Melanocyte of skin (primary cell): ENCODE results near the gene TMEM100. TPM values are rescaled to one million over a fixed set of nuclear protein-coding genes. Genes with fewer than 3 reads are reported as not detected.

Source experiments
- total RNA-seq, 2 donors: library from RNA; depleted of rRNA; stranded (reverse); fragments of >200 nt; gene quantifications; 2 replicates each; pipeline ENCODE4 v1.2.3, GENCODE V29; 2012

The TMEM100 gene
- under 1 TPM in 1 of 2 donors, not detected in 1; under 0.01 TPM for total RNA-seq

GRCh38 chr17:55722742-55723487, at the start of gene TMEM100:
TMEM100 (minus strand) TSS chr17:55722864; CDS start chr17:55721070, 1,794 bp downstream.

GRCh38 chr17:55750750-55751657, 28.3 kb upstream of the TMEM100 start, which contains the start of gene PCTP:
PCTP (plus strand) TSS chr17:55751051; CDS start chr17:55751104, 53 bp downstream.

Other genes with a start within 250 kb of the TMEM100 start
- gene SMIM36, start 211.4 kb downstream of the TMEM100 start, total RNA-seq = not detected
- 10 to 100 TPM; 14.8 to 19.3 TPM for gene PCTP, start 28.2 kb upstream of the TMEM100 start, total RNA-seq